ENCODE results near the gene RAP1A. TPM values are rescaled to one million over a fixed set of nuclear protein-coding genes. Genes with fewer than 3 reads are reported as not detected.

RAP1A gene
- 4.1 and 4.2 TPM in 2 replicates for total RNA-seq (2014; rRNA removed; shearing (Covaris generic))

DNA sequence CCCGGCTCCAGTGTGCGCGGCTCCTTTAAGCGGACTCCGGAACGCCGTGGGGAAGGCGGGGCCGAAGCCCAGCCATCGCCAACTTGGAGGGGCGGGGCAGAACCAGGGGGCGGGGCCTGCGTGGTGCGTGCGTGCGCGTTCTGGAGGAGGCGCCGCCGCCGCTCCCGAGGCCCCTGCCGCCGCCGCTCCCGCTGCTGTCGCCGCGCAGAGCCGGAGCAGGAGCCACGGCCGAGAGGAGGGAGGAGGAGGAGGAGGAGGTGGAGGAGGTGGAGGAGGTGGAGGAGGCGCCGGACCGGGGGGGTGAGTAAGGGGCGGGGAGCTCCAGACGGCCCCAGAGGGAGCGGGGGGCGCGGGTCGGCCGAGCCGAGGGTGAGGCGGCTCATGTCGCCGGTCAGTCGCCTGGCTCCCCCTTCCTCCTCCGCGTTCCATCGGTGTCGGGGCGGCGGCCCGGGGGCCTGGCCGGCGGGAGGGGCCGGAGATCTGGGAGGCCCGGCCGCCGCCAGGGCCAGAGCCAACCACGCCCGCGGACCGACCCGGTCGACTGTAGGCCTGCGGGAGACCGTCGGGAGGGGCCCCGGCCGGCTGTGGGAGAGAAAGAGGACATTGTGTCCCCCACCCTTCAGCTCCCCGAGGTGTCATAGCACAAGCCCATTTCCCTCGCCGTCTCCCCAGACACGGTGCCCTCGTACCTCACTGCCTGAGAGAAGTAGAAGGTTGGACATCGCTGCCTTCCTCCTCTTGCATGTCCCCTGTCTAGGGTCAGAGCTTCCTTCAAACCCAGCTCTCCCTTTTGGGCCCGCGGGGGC, at the start of gene RAP1A:
RAP1A (plus strand) TSS at position 155 of the 806 bp plus-strand sequence. CDS start 71,572 bp downstream, outside the sequence.
- peak; percentile 88 for DNase-seq (ENCODE audit: low spot score)

DNA sequence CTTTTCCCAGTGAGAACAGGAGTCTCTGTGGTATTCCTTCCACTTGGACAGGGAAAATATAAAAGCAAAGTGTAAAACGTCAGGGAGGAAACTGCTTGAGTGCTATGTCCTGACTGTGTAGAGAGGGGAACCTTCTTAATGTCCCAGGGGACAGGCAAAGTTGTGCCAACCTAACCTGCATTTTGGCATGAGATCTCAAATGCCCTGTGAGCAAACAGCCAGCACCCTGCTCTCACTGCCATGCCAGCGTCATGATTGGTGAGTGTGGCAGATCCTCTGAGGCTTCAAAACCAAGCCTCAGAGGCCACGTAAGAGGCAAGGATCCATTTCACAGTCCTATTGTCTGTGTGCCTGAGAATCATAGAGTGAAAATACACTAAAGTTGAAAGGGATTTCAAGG, 49.7 kb upstream of the RAP1A start:
- no peak for DNase-seq (ENCODE audit: low spot score)

DNA sequence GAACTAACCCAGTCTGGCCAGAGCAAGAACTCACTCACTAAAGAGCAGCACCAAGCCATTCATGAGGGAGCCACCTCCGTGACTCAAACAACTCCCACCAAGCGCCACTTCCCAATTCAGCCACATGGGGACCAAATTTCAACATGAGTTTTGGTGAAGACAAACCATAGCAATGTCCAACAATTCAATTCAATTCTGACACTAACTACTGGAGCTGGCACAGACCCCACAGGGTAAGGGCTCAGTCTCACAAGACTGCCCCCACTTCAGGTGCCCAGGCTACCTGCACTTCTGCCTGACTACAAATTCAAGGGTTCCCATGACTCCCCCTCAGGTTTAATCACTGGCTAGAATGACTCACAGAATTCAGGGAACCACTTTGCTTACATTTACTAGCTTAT, 48.8 kb upstream of the RAP1A start:
- DNase-seq (ENCODE audit: low spot score) = peak; percentile 38

DNA sequence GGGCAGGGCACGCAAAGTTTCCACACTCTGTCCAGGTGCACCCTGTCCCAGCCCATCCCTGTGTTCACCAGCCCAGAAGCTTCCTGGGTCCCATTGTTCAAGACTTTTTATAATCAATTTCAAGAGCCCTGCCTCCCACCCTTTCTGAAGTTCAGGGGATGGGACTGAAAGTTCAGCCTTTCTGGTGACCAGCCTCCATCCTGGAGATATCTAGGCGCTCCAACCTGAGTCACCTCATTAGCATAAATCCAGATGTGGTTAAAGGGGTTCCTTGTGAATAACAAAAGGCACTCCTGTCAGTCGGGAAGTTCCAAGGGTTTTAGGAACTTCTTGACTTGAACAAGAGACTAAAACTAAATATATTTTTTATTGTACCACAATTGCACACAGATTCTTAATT, 48.4 kb upstream of the RAP1A start:
- DNase-seq (ENCODE audit: low spot score) = no peak

DNA sequence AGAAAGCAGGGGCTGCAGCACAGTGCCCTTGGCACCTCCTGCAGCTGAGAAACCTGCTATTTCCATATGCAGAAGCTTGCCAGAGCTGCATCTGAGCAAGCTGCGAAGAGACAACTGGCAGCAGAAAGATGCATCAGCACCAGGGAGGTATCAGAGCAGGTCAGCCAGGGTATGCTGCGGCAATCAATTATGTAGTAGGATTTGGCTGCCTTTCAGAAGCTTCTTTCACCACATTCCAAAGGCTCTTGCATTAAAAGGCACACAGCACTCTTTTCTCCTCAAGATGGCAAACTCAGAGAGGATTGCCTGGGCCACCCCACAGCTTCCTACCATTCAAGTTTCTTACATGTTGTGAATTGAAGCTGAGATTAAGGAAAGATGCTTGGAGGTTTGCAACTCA, 47.6 kb upstream of the RAP1A start:
- no peak for DNase-seq (ENCODE audit: low spot score)

DNA sequence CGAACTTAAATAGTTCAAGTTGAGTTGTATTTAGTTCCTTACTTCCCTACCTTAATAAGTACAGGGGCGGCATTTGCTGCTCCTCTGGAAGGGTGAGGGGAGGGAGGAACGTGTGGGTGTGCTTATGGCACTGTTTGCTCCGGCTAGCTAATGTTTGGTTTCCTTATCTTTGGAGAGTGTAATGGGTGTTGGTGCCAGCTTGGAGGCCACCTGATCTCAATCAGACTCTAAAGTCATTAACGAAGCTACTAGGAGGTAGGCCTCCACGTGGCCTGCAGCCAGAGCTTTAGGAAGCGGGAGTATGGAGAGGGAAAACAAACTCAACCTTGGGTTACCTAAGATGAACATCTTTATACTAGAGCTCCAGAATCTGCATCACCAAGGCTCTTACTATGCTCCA, 43.0 kb upstream of the RAP1A start:
- no peak for DNase-seq (ENCODE audit: low spot score)

DNA sequence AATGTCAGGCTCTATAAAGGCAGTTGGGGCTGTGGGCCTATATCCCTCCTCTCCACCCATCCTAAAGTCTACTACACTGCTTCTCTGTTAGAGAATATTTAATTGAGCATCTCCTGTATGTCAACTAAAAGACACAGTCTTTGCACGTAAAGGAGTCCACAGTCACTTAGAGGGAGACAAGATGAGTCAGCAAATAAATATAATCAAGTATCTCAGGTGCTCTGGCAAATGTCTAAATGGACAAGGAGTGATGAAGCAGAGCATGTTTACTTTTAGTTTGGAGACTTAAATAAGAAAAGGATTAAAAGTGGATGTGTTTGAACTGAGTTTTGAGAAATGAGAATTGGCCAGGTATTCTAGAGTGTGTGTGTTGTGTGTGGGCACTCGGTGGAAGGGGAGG, 41.8 kb upstream of the RAP1A start:
- no peak for DNase-seq (ENCODE audit: low spot score)

DNA sequence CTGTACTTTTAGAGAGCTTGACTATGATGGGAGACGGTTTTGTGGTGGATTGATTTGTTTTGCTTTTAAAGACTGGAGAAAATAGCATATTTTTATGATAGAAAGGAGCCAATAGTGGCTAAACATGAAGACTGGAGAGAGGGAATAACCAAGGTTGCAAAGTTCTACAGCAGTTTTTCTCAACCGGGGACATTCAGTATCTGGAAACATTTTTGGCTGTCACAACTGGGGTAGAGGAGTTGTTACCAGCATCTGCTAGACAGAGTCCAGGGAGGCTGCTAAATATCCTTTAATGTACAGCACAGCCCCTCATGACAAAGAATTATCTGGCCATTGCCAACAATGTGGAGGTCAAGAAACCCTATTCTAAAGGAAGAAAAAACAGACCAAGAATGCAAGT, 38.4 kb upstream of the RAP1A start:
- no peak for DNase-seq (ENCODE audit: low spot score)

DNA sequence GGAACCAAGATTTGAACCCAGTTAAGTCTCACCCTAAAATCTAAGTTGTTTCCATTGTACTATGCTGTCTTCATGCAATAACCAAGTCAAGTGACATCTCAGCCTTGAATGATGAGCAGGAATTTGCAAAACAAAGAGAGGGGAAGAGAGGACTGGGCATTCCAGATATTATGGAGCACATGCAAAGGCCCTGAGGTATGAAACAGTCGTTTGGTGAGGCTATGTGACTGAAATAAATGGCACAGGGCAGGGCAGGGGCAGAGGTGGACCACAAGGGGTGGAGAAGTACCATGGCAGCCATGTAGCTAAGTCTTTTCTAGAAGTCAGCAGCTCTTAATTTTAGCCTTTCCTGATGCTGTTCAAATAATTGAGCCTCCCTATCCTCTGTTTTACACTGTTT, 37.6 kb upstream of the RAP1A start:
- no peak for DNase-seq (ENCODE audit: low spot score)

DNA sequence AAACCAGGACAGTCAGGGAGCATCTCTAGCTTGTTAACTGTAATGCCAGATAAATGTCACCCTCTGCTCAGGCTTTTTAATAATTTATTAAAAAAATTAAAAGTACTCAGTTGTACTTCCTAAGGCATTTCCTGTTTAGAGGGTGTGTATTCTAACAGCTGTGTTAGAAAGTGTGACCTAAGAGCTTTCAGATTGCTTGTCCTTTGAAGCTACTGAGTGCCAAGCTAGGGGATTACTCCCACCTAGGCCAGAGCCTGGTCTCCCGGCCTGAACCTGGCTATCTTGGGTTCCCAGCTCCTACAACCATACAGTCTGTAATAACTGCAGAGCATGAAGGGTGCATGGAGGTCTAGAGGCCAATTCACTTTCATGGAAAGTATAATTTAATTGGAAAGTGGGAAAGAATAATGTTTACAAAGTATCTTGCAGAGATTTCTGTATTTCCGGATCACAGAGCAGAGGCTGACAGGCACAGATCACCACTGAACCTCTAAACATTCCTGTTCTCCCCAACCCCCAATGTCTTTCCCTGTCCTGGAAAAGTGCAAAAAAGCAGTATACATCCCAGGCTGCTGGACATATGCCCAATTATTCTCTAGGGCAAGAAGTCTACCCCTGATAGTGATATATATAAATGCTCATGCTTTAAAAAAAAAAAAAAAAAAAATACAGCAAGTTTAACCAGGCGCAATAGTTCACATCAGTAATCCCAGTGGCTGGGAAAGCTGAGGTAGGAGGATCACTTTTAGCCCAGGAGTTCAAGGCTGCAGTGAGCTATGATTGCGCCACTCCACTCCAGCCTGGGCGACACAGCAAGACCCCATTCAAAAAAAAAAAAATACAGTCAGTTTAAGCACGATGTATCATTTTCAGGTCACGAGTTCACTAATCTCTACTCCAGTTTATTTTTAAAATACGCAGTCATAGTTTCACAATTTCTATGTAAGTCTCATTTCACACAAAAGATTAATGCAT, 36.7 kb upstream of the RAP1A start:
- DNase-seq (ENCODE audit: low spot score) = no peak

DNA sequence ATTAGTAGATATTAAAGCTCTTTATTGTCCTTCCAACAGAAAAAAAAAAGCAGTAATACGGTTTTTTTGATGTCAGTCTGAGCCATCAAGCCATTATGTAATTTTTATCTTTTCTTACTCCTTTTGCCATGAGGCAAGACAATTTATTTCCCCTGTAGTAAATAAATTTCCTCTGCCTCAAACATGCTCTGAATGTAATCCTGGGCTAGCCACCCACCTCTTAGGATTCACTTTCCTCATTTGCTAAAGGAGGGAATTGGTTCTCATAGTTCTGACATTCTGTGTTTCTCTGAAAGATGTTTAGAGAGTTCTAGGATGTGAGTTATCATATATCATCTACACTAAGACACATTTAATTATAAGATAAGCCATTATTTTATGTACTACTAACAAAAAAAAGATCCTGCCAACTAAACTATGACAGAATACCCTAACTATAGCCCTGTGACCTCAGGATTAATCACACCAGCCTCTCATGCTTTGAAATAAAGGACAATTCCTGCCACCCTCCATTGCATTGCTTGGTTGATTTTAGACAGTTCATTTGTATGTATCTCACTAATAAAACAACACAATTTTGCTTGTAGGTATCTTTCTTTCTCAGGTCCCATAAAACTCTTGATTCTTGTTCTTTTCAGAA, 34.0 kb upstream of the RAP1A start:
- DNase-seq (ENCODE audit: low spot score) = no peak

DNA sequence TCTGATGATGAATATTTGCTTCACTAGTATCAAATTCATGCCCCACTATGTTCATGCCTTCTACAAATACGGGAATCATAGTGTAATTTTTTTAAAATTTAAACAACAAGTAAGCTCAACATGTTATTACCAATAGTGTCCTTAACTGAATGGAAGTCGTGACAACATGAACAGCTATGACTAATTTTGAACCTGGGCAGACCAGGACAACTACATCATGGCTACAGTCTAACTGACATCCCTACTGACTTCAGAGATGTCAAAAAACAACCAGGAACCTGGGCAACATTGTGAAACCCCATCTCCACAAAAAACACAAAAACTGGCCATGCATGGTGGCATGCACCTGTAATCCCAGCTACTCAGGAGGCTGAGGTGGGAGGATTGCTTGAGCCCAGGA, 33.5 kb upstream of the RAP1A start:
- no peak for DNase-seq (ENCODE audit: low spot score)

DNA sequence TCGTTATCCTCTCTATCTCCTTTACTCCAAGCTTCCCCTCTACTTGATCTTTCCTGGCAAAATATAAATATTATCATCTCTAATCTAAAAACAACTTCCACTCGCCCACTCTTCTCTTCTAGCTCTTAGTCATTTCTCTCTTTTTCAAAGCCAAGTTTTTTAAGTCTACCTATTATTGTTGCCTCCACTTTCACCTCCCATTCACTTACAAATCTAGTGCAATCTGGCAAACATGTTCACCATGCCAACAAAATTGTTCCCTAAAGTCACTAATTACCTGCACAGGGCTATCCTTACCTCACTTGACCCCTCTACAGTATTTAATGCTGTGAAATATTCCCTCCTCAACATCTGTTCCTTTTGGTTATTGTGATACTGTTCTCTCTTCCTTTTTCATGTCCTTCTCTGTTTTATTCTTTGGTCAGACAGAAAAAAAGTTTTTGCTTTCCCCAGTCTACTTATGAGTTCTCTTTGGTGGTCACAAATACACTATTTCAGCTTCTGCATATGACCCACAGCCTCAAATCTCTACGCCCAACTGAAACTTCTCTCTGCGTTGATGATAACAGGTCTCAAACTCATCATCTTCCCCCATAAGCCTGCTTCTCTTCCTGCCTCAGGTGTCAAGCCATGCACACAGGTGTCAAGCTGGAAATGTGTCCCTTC, 31.9 kb upstream of the RAP1A start:
- no peak for DNase-seq (ENCODE audit: low spot score)

DNA sequence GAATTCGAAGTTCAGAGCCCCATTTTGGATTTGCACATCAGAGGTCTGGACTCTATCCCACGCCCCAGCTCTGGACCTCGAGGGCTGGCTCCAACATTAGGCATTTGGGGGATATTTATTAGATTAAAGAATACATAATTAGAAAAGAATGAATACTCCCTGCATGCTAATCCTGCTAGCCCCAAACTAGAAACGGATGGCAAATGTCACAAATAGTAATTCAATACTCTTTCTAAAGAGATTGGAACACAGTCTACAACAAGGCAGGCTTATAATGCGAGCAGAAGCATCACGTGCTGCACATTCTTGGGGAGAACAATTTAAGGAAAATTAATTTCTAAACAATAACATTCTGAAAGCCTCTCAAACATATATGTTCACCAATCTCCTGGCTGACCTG, 27.7 kb upstream of the RAP1A start:
- no peak for DNase-seq (ENCODE audit: low spot score)

DNA sequence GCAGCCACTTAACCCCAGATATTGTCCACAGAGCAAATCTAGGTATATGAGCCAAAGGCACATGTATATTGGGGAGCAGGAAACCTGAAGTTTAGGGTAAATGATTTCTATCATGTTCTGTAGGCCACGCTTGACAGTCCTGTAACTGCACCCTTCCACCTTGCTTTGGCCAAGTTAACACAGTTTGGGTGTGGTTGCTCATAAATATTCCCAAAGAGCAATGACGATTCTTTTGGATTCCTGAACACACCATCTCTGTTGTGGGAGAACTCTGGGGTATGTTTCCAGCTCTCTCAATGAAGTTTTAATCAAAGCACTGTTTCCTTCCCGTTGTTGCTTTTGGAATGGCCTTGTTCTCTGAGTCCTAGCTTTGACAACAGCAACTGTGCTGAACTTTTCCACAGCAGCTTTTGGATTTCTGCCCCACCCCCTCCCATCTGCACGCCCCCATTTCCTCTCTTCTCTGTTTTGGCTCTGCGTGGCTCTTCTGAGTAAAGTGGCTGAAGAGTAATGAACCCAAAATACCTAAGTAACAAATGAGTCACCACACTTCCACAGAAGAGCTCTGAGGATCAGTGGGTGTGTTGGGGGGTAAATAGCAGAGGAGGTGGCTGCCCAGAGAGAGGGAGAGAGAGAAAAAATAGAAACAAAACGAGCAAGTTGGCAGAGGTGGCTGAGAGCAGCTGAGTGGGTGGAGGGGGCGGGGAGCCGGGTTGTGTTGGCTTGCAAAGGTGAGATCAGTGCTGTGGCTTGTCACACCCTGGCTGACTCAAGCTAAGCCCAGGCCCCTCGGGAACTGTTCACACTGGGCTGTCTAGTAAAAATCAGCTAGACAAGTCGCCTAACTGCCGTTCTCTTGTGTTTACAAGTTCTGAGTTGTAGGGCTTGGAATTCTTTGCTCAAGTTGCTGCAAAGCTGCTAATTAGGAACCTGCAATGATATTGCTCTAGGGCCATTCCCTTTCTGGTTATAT, 26.9 kb upstream of the RAP1A start:
- DNase-seq (ENCODE audit: low spot score) = peak; percentile 17

DNA sequence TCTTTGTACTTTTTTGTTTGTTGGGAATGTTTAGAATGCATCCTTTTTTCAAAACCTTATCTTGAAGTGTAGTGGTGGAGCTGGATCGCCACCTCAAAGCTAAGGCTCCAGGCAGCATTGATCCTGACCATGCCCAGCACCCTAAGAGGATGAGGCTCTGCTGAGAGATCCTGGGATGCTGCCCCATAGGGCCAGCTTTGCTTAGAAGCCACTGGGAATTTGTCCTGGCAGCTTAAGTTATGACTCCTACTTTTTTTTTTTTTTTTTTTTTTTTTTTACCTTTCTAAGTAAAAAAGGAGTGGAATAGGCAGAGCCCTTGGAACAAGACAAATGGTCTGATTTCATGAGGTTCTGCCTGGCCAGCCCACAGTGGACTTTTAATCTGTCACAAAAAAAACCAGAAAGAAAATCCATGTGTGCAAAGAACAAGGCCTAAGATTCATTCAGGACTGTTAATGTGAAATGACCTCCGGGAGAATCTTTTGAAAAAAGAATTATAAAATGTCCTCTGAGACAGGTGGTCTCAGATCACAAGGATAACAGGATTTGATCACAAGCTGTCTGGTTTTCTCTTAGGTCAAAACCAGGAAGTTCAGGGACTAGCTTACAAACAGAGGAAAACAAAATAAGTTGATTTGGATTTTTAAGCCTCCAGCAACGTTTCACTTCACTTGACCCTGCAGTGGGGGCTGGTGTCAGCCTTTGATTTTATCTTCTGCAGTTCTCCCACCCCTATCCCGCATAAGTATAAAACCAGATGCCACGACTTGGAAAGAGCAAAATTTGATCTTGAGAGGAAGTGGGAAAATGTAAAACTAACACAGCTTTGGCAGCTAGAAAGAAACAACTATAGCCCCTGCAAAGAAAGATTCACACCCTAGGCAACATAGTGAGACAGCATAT, 25.9 kb upstream of the RAP1A start:
- DNase-seq (ENCODE audit: low spot score) = no peak

DNA sequence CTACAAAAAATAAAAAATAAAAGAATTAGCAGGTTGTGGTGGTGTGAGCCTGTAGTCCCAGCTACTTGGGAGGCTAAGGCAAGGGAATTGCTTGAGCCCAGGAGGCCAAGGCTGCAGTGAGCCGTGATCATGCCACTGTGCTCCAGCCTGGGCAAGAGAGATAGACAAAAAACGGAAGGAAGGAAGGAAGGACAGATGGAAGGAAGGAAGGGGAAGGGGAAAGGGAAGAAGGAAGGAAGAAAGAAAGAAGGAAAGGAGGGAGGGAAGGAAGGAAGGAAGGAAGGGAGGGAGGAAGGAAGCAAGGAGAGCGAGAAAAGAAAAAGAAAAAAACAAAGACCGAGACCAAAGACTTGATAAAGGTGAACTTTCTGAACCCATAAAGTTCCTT, 25.3 kb upstream of the RAP1A start:
- DNase-seq (ENCODE audit: low spot score) = no peak

DNA sequence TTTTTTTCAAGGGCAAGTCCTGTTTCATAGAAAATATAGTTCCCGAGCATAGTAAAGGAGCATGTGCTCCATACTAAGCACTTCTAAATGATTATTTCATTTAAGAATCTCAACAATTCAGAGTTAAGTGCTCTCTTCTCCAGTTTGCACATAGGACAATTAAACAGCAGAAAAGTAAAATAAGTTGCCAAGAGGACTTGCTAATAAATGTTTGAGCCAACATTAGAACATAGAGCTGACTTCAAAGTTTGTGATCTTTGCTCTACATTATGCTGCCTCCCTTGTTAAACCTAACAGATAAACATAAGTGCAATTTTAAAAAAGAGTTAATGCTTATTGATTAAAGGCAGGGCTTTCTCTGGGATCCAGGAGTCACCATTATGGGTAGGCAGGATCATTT, 23.8 kb upstream of the RAP1A start:
- DNase-seq (ENCODE audit: low spot score) = no peak

DNA sequence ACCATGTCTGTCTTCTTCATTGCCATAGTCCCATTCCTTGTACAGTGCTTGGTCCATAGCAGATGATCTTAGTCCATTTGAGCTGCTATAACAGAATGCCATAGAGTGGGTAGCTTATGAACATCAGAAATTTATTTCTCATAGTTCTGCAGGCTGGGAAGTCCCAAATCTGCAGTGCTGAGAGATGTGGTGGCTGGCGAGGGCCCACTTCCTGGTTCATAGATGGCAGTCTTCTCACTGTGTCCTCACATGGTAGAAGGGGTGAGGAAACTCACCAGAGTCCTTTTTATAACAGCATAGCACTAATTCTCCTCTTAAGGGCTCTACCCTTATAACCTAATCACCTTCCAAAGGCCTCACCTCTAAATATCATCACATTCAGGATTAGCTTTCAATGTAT, 23.1 kb upstream of the RAP1A start:
- no peak for DNase-seq (ENCODE audit: low spot score)

All from HT-29 (cell line).